ENCODE data around the gene MGAT1.

MGAT1 gene

GRCh38 chr5:180847026-180847425, 44.4 kb upstream of the MGAT1 start:
- Mint-ChIP-seq H3K27ac (no peak overlapping the region), H3K4me3 (no peak overlapping the region), H3K4me1 (no peaks in the 10 kb centered on the region), H3K9me3 (peaks cover 73% of the 10 kb centered on the region), H3K36me3 (ENCODE audit: low read depth) (peaks cover 85% of the 10 kb centered on the region), H3K27me3 (ENCODE audit: low read depth) (peaks cover 8% of the 10 kb centered on the region)
- TF ChIP-seq CTCF (IDR thresholded peaks at IDR 0.05; ENCODE audit: unreplicated experiment in 3 of 3): no peak

DNA sequence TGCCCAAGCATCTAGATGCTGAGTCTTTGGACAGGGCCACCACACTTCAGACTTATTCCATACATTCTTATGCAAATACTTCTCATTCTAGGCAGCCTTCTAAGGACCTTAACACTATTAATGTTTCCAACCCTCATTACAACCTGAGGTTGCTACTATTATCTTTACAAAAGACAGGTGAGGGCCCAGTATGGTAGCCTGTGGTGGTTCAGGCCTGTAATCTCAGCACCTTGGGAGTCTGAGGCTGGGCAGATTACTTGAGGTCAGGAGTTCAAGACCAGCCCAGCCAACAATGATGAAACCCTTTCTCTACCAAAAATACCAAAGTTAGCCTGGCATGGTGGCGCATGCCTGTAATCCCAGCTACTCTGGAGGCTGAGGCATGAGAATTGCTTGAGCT, 42.3 kb upstream of the MGAT1 start:
- H3K27me3 Mint-ChIP-seq (ENCODE audit: low read depth): peaks cover 4% of the 10 kb centered on the region
- peaks cover 71% of the 10 kb centered on the region for H3K36me3 Mint-ChIP-seq (ENCODE audit: low read depth)

DNA sequence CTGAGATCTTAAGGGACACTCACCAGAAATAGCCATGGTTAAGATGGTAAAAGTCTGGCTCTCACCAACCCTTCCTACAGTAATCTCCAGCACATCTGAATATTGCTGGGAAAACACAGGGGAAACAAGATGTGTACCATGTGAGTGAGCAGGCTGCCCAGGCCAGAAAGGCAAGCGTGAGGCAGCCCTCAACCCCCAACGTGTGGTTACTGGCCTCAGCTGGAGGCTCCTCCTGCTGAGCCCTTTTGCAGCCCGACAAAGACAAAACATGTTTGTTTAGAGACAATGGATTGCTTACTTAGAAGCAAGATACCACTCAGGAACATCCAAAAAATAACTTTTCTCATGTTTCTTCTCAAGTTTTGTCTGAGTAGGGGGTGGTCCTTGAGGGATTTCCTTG, 41.8 kb upstream of the MGAT1 start:
- Mint-ChIP-seq H3K36me3 (ENCODE audit: low read depth) (peaks cover 66% of the 10 kb centered on the region), H3K4me3 (no peak overlapping the region), H3K27me3 (ENCODE audit: low read depth) (peaks cover 4% of the 10 kb centered on the region), H3K9me3 (peaks cover 55% of the 10 kb centered on the region), H3K27ac (no peak overlapping the region), H3K4me1 (no peaks in the 10 kb centered on the region)
- TF ChIP-seq CTCF (IDR thresholded peaks at IDR 0.05; ENCODE audit: unreplicated experiment in 3 of 3): no peak

More for the DNA sequence above, 42.3 kb upstream of the MGAT1 start:
- no peak for TF ChIP-seq CTCF (IDR thresholded peaks at IDR 0.05; ENCODE audit: unreplicated experiment in 3 of 3)
- Mint-ChIP-seq H3K4me1 (no peaks in the 10 kb centered on the region), H3K27ac (no peak overlapping the region), H3K9me3 (peaks cover 59% of the 10 kb centered on the region), H3K4me3 (no peak overlapping the region)

DNA sequence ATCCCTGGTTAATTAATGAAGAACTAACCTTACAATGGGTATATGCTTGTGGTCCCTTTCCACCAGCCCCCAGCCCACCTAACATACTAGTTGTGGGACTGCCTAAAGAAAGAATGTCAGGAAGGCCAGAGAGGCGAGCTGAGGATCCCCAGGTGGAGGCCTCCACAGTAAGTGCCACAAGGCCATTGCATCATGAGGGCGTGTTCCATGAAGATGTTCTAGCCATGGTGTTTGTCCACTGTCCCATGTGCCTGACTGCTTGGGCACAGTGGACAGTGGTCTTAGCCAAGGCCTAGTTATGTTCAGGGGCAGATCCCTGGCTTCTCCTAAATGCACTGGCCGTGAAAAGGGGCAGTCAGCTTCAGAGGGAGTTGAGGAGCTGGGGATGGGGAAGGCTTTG, 37.3 kb upstream of the MGAT1 start:
- Mint-ChIP-seq H3K4me3 (no peak overlapping the region), H3K27ac (no peak overlapping the region), H3K4me1 (no peaks in the 10 kb centered on the region), H3K36me3 (ENCODE audit: low read depth) (peaks cover 50% of the 10 kb centered on the region), H3K27me3 (ENCODE audit: low read depth) (no peaks in the 10 kb centered on the region), H3K9me3 (peaks cover 15% of the 10 kb centered on the region)
- no peak for TF ChIP-seq CTCF (IDR thresholded peaks at IDR 0.05; ENCODE audit: unreplicated experiment in 3 of 3)

GRCh38 chr5:180839227-180839626, 36.6 kb upstream of the MGAT1 start:
- no peaks in the 10 kb centered on the region for H3K4me1 Mint-ChIP-seq
- no peak overlapping the region for H3K4me3 Mint-ChIP-seq
- TF ChIP-seq CTCF (IDR thresholded peaks at IDR 0.05; ENCODE audit: unreplicated experiment in 3 of 3): no peak
- no peak overlapping the region for H3K27ac Mint-ChIP-seq
- H3K27me3 Mint-ChIP-seq (ENCODE audit: low read depth): no peaks in the 10 kb centered on the region
- peaks cover 13% of the 10 kb centered on the region for H3K9me3 Mint-ChIP-seq
- peaks cover 55% of the 10 kb centered on the region for H3K36me3 Mint-ChIP-seq (ENCODE audit: low read depth)

DNA sequence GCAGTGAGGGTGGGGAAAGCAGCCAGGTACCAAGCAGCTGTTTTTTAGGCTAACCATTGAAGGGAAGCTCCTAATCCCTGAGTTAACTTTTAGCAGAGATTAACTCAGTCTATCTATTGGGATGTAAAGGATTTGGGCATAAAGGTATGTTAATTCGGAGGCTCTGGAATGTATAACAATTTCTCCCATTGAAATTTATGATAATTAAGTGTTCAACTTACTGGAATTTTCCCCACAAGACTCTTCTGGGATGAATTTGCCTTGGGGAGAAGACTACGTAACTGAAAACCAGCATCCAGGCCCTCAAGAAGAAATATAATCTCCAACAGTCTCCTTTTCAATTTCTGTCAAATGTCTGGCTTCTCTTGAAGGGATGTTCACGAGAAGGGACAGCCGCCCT, 34.9 kb upstream of the MGAT1 start:
- no peak overlapping the region for H3K4me3 Mint-ChIP-seq
- peaks cover 50% of the 10 kb centered on the region for H3K36me3 Mint-ChIP-seq (ENCODE audit: low read depth)
- peaks cover 10% of the 10 kb centered on the region for H3K9me3 Mint-ChIP-seq
- H3K27me3 Mint-ChIP-seq (ENCODE audit: low read depth): no peaks in the 10 kb centered on the region
- TF ChIP-seq CTCF (IDR thresholded peaks at IDR 0.05; ENCODE audit: unreplicated experiment in 3 of 3): no peak
- no peak overlapping the region for H3K27ac Mint-ChIP-seq
- H3K4me1 Mint-ChIP-seq: no peaks in the 10 kb centered on the region
